Left cardiac atrium (tissue), 4 donors: Measurements from ENCODE around the gene JDP2. TPM values are rescaled to one million over a fixed set of nuclear protein-coding genes. Genes with fewer than 3 reads are reported as not detected.

Source experiments
- ATAC-seq, 2 donors: fragments of 200-7000 bp; cut with Tn5 transposase; one replicate each; pipeline ENCODE4 v1.9.1; 2020; ENCODE audit warnings: mild to moderate bottlenecking in 2 of 2, moderate library complexity in 2 of 2
- DNase-seq: peaks from one replicate; pipeline ENCODE4 v3.0.0-alpha.2; 2020
- intact Hi-C, 2 donors: fragments of 100-400 bp; cut with DNase I; formaldehyde crosslinking; loops; one replicate each; pipeline versions ENCODE4 v1.14.1 to v1.15.1; 2022 to 2023
- total RNA-seq, 2 donors: library from RNA; stranded (reverse); fragmentation: NEBNext Ultra II Directional; extraction: Animal tissue kit (Norgen Biotek cat#: 25700); gene quantifications; one replicate each; pipeline ENCODE4 v1.2.1, GENCODE V29; 2021
- donor health status: DM: no; HTN: yes; CAD: no.
- donor health status: DM: no; HTN: yes; CAD: no; lungs with severe emphysema.
- donor health status: DM: yes; HTN: yes; CAD: no.
- donor health status: Dilated cardiomyopathy.

JDP2 gene
- total RNA-seq, 2 donors from 2014 or later = 30.5 to 32.7 TPM

GRCh38 chr14:75494896-75495295, 67.1 kb downstream of the JDP2 start:
- no peak for DNase-seq
- ATAC-seq = no peak

GRCh38 chr14:75495399-75495798, 67.6 kb downstream of the JDP2 start:
- DNase-seq (no peak), ATAC-seq (no peak)
- intact Hi-C loops = loop anchor here in 1 of 2 donors (10.0 kb wide), 1 partner anchor 361 kb away; no protein-coding TSS in a partner anchor

More at GRCh38 chr14:75494896-75495295, 67.1 kb downstream of the JDP2 start:
- intact Hi-C loops = loop anchor here in 1 of 2 donors (10.0 kb wide), 1 partner anchor 360 kb away; no protein-coding TSS in a partner anchor

DNA sequence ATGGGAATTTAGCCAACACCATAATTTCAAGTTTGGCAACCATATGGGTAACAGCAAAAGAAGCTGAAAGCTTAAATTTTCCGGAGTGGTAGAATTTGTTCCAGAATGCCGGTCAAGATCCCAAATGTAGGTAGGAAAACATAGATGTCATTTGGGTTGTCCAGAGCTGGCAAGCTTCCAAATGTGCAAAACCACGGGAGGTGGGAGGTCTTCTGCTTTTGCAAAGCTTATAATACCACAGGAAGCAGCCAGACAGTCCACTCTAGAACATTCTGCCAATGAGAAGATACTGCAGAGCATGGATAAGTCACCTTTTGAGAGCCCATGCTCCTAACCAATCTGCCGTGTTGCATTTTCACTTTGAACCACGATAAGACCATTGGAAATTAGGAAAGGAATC, 68.1 kb downstream of the JDP2 start:
- intact Hi-C loops = loop anchor here in 1 of 2 donors (10.0 kb wide), 1 partner anchor 361 kb away; no protein-coding TSS in a partner anchor
- ATAC-seq = no peak
- no peak for DNase-seq

GRCh38 chr14:75496755-75497154, 68.9 kb downstream of the JDP2 start:
- intact Hi-C loops = loop anchor here in 1 of 2 donors (10.0 kb wide), 1 partner anchor 362 kb away; no protein-coding TSS in a partner anchor
- DNase-seq = no peak
- no peak for ATAC-seq

DNA sequence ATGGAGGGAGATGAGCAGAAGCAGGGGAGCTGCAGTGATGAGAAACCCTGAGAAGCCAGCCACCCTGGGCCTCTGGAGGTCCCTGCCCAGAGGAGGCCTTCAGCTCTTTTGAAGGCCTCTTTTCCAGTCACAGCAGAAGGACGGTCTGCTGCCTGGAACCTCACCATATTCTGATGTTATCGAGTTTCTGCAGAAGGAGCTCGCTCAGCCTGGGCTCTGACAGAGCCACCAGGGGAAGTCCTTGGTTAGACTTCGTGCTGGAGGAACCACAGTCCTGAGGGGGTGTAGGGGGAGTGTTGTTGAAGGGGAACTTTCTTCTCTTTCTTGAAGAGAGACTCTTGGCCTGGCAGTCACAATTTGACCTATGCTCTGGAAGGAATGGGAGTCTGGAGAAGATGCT, 69.4 kb downstream of the JDP2 start:
- no peak for ATAC-seq
- DNase-seq = no peak
- intact Hi-C loops = loop anchor here in 1 of 2 donors (10.0 kb wide), 1 partner anchor 362 kb away; no protein-coding TSS in a partner anchor

- DNase-seq (no peak), ATAC-seq (no peak)
- intact Hi-C loops = loop anchor here in 1 of 2 donors (10.0 kb wide), 1 partner anchor 363 kb away; no protein-coding TSS in a partner anchor
Observed at GRCh38 chr14:75497701-75498100, 69.9 kb downstream of the JDP2 start.

- no peak for ATAC-seq
- DNase-seq = no peak
- intact Hi-C loops = loop anchor here in 1 of 2 donors (10.0 kb wide), 1 partner anchor 364 kb away; no protein-coding TSS in a partner anchor
Observed at GRCh38 chr14:75499084-75499875, 71.5 kb downstream of the JDP2 start.

- ATAC-seq = no peak
Observed at GRCh38 chr14:75501080-75501479, 73.3 kb downstream of the JDP2 start.

DNA sequence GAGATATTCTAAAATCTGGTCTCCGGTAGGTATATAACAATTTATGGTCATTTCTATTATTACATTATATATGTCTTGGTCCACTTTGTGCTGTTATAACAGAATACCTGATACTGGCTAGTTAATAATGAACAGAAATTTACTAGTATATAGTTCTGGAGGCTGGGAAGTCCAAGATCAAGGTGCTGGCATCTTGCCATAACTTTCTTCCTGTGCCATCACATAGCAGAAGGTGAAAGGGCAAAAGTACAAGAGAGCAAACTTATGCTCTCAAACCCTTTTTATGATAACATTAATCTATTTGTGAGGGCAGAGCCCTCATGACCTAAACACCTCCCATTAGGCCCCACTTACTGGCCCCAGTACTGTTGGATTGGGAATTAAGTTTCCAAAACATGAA, 76.6 kb downstream of the JDP2 start:
- no peak for DNase-seq
- intact Hi-C loops = no loop called here
- no peak for ATAC-seq

More at GRCh38 chr14:75501080-75501479, 73.3 kb downstream of the JDP2 start:
- no peak for DNase-seq
- intact Hi-C loops = no loop called here

DNA sequence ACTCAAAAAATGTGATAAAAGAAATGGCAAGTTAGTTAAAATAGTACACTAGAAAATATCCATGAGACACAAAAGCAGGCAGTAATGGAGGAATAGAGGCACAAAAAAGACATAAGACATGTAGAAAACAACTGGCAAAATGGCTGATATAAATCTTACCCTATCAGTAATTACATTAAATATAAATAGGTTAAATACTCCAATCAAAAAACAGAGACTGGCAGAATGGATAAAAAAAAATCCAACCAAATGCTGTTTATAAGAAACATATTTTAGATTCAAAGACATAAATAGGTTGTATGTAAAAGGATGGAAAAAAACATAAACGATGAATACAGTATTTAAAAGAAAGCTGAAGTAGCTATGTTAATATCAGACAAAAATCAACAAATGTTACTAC, 79.1 kb downstream of the JDP2 start:
- DNase-seq = no peak
- ATAC-seq = no peak
- intact Hi-C loops = no loop called here

DNA sequence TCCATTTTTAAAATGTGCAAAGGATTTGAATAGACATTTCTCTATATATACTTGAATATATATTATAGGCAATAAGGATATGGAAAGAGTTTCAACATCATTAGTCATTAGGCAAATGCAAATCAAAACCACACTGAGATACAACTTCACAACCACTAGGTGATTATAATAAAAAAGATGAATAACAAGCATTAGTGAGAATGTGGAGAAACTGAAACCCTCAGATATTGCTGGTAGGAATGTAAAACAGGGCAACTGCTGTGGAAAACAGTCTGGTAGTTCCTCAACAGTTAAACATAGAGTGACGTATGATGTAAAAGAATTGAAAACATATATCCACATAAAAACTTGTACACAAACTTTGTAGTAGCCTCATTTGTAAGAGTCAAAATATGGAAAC, 82.7 kb downstream of the JDP2 start:
- ATAC-seq (no peak), DNase-seq (no peak)
- intact Hi-C loops = no loop called here

DNA sequence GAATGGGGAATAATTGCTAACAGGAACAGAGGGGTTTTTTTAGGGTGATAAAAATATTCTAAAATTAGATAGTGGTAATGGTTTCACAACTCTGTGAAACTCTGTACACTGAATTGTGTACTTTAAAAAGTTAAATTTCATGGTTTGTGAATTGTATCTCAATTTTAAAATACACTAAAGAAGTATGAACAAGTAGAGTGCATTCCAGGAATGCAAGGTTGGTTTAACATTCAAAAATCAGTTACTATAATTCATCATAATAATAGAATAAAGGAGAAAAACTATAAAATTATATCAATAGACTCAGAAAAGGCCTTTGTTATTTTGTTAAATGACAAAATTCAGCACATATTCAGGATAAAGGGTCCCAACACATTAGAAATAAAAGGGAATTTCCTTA, 83.4 kb downstream of the JDP2 start:
- intact Hi-C loops = no loop called here
- ATAC-seq (no peak), DNase-seq (no peak)

DNA sequence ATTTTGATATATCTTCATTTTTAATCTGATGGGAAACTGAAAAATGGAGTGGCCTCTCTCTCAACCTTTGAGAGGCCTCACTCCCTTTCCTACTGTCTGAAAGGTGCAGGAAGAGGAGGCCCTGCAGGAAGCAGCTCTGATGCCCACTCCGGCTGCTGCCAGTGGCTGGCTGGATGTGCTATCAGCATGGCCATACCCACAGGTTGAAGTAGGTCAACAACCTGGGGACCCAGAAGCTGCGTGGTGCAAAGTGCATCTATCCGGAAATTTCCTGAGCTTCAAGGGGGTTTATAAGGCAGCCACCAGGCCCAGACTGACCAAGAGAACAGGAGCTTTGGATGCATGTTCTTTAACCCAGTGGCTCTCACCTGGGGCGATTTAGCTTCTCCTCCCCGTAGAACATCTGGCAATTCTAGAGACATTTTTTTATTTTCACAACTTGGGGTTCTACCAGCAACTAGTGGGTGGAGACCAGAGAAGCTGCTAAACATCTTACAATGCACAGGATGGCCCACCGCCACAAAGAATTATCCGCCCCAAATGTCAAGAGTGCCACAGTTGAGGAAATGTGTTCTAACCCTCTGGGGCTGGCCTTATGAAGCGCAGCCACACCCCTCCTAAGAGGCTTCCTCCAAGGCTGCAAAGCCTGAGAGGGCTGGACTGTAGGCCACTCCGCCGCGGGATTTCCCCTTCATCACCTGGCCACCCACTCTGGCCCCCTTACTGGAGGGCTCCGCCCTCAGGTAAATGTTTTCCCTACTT, 86.3 kb downstream of the JDP2 start:
- DNase-seq (no peak), ATAC-seq (no peak)
- intact Hi-C loops = no loop called here

DNA sequence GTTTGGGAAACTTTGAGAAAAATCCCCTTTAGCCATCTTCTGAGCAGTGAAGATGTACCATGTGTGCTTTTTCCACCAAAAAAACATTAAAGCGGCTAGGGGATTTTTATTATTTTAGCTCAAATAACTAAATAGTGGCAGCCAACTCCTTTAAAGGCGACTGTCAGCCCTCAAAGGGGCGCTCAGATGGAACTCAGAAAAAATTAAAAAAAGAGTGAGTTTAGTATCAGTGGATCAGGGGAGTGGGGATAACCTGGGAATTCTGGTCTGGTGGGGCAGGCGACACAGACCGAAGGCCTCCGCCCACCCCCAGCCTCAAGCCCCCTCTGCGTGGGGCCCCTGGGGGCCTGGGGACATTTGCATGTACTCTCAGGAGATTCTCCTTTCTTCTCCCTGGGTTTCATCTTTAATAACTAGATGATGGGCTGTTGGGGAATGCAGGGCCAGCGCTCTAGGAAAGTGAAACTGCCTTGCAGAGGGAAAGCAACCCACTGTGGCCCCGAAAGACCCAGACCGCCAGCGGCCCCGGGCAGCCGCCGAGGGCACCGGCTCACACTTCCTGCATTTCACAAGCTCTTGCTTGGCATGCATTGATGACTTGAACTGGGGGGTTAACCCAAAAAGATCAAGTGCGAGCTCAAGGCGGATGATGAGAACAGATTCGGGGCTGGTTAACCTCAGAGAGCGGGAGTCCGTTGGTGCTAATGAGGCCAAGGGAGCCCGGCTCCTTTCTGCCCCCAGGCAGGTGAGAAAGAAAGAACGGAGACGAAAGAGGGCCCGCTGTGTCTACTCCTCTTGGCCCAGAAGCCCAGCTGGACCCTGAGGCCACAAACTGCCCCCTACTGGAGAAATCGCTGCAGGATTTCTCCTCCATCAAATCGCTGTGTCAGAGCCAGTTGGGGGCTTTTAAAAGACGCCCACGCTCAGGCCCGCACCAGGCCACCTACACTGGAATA, 87.1 kb downstream of the JDP2 start:
- ATAC-seq (peak; percentile 47 to 65), DNase-seq (peak; percentile 43)
- intact Hi-C loops = no loop called here

- DNase-seq = no peak
- intact Hi-C loops = no loop called here
- ATAC-seq = peak in 1 of 2 donors; percentile 54
Observed at GRCh38 chr14:75515629-75515996, 87.8 kb downstream of the JDP2 start.

DNA sequence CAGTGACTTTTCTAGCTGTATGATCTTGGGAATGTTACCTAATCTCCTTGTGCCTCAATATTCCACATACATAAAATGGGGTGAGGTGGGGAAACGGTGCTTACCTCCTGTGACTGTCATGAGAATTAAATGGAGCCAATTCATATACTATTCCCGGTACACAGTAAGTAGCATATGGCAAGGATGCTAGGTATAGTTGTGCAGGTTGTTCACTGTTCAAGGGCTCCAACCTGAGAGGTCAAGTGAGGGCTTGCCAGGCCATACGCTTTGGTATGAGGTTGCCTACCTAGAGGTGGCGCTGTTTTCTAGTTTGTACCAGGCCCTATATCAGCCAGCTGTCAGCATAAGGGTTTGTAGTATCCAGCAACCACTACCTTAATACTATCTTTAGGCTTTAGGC, 90.8 kb downstream of the JDP2 start:
- DNase-seq (no peak), ATAC-seq (no peak)

DNA sequence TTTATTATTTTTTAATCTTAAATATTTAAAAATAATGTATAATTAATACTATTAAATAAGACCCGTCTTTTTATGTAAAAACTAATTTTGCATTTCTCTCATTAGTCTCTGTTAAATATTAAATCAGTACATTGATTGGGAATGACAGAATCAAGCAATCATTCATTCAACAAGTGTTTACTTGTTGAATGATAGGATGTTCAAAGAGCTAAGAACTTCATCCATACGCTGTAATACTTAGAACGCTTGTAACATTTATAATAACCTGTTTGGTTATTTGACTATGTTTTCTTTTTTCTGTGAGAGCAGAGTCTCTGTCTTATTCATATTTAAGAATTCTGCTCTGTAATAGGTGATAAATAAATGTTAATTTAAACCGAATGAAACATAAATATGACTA, 91.6 kb downstream of the JDP2 start:
- ATAC-seq (no peak), DNase-seq (no peak)
- intact Hi-C loops = no loop called here

More for the DNA sequence above, 90.8 kb downstream of the JDP2 start:
- intact Hi-C loops = no loop called here

DNA sequence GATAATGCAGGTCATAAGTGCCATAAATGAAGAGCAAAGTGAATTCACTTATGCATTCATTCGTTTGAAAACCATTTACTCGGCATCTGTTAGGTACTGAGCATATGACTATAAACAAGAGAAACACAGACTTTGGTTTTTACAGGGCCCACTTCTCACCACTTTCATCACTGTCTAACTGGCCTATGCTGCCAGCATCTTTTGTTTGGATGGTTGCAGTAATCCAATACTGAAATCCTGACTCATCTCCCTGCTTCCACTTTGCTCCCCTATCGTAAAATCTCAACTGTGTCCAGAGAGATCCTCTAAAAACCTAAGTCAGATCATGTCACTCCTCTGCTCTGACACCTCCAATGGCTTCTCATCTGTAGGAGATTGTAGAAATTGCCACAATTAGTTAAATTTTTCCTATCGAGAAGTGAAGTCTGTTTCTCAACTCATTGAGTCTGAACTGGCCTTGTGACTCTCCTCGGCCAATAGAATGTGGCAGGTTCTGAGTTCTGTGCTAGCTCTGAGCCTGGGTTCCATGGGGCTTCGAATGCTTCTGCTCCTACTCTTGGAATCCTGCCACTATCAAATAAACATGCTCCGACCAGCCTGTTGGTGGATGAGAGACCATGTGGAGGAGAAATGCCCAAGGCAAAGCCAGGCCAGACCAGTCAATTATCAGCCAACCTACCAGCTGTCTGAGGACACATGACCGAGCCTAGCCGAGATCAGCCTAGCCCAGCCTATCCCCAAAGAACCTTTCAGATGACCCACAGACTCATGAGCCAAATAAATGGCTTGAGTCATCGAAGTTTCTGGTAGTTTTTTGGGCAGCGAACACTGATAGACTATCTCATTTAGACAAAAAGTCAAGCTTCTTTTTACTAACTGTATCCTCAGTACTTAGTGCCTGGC, 92.3 kb downstream of the JDP2 start:
- DNase-seq (no peak), ATAC-seq (no peak)
- intact Hi-C loops = no loop called here
